ENCODE measurements around the gene SH2D1B.
"Not testable (repeated sequence)": the region's sequence is repeated elsewhere in the genome, so short reads cannot be mapped to it uniquely, and the experiment has no call there.

The SH2D1B gene

GRCh38 chr1:162359523-162360236, 52.3 kb downstream of the SH2D1B start:
- DNase-seq = no peak

GRCh38 chr1:162358928-162359327, 53.0 kb downstream of the SH2D1B start:
- DNase-seq = no peak

GRCh38 chr1:162357681-162358266, 54.2 kb downstream of the SH2D1B start:
- no peak for DNase-seq

- DNase-seq = no peak
These were observed 58.2 kb downstream of the SH2D1B start for GRCh38 chr1:162353702-162354101.

- no peak for DNase-seq
These were observed 58.9 kb downstream of the SH2D1B start for GRCh38 chr1:162353078-162353477.

GRCh38 chr1:162351874-162352273, 60.1 kb downstream of the SH2D1B start:
- not testable (repeated sequence) for DNase-seq

- DNase-seq = no peak
These were observed 60.6 kb downstream of the SH2D1B start for GRCh38 chr1:162351246-162351842.

- DNase-seq = no peak
These were observed 62.2 kb downstream of the SH2D1B start for GRCh38 chr1:162349635-162350330.

- no peak for DNase-seq
These were observed 64.7 kb downstream of the SH2D1B start for GRCh38 chr1:162347281-162347680.

All from NCI-H1092 (cell line).